NCI-H2171 (cell line): ENCODE measurements around the gene AGR2.
A peak's percentile ranks its signal among the peaks of the same experiment; 100 is the strongest.

Source experiments
- DNase-seq: peaks from one replicate; lab custom pipeline; 2025; lab: John Stamatoyannopoulos, UW

Gene AGR2

GRCh38 chr7:16812542-16813231, 7.9 kb upstream of the AGR2 start:
- DNase-seq: no peak

DNA sequence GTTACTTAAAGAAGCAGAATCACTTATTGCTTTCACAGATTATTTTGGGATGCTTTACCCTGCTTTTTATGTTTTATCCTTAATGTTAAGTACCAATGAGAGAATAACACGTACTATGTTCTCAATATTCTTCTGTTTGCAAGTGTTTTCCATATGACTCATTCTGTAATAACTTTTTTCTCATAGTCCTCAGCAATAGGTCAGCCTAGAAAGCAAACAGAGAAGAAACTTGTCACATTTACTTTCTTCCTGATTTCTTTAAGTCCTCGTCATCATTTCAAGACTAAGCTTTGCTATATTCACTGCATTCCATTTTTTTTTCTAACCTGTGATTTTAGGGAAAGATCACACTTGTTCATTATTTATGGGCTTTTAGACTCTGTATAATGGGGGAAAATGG, 6.8 kb upstream of the AGR2 start:
- DNase-seq: no peak

DNA sequence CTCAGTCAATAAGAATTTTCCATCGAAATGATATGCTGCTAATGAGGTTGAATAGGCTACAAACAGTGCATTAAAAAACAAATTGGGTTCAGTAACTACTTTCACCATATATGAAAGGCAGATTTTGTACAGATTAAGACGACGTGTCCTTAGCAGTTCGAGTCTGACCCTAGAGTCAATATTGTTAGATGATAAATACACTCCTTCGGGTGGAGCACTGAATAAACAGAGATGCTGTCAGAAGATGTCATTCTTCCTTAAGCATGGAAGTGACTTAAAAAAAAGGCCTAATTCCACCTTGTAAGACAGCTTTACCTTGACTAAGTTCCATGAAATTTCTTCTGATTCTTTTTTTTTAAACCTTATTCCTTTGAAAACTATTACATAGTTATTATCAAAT, 5.8 kb upstream of the AGR2 start:
- no peak for DNase-seq

- DNase-seq: no peak
These were observed 5.3 kb upstream of the AGR2 start for GRCh38 chr7:16810112-16810511.

- no peak for DNase-seq
These were observed 642 bp upstream of the AGR2 start for GRCh38 chr7:16805441-16805840.

GRCh38 chr7:16803881-16804673, 722 bp downstream of the AGR2 start:
- DNase-seq: no peak

DNA sequence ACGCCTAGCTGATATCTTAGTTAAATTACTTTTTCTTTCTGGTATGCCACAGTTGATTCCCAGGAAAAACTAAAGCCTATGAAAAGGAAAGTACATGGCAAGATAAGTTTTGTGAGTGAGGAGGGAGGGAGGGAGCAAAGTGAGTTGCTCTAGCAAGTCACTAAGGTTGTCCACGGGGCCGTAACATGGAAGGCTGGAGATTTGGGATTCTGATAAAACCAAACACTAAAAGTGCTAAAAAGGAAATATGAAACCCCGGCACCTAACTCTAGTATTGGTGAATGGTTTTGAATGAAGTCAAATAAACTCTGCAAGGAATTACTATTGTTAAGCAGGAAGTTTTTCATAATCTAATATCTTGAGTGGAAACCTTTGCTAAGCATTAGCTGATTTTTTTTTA, 1.7 kb downstream of the AGR2 start:
- DNase-seq: no peak

DNA sequence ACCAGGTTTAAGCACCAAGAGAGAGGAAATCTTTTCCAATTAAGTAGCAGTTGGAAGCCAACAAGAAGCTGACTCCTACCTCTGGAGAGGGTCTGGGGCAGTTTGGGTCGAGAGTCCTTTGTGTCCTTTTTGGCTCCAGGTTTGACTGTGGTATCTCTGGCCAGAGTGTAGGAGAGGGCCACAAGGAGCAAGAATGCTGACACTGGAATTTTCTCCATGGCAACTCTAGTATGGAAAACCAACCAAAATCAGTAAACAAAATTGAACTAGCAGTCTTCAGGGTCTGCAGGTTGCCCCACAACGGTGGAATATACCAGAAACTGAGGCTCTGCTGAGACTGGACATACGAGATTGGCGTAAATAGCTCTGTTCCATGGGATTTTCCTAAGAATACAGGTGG, 3.2 kb downstream of the AGR2 start:
- no peak for DNase-seq

GRCh38 chr7:16801111-16801542, 3.7 kb downstream of the AGR2 start:
- DNase-seq: peak; percentile 28

- peak; percentile 88 for DNase-seq
These were observed 9.2 kb downstream of the AGR2 start for GRCh38 chr7:16795624-16796023.

DNA sequence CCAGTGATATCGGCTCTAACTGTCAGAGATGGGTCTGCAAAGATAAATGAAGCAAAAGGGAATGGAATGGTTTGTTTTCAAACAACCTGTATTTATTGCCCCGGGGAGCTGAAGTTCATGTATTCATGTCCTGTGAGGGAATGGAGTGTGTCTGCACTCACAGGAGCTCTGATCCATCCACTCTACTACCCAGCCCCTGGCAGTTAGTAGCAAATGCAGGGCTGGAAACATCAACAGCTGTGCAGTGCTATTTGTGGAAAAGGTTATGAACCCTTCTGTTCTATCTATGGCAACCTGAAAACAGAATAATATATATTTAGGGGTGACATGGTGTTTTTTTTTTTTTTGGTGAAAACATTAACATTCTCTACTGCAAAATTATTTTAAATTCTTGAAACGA, 9.8 kb downstream of the AGR2 start:
- DNase-seq: peak; percentile 23

GRCh38 chr7:16791905-16792698, 12.7 kb downstream of the AGR2 start:
- no peak for DNase-seq

GRCh38 chr7:16791071-16791470, 13.7 kb downstream of the AGR2 start:
- DNase-seq: no peak

- DNase-seq: no peak
These were observed 17.7 kb downstream of the AGR2 start for GRCh38 chr7:16787127-16787526.

- DNase-seq: no peak
These were observed 18.5 kb downstream of the AGR2 start for GRCh38 chr7:16786257-16786656.

DNA sequence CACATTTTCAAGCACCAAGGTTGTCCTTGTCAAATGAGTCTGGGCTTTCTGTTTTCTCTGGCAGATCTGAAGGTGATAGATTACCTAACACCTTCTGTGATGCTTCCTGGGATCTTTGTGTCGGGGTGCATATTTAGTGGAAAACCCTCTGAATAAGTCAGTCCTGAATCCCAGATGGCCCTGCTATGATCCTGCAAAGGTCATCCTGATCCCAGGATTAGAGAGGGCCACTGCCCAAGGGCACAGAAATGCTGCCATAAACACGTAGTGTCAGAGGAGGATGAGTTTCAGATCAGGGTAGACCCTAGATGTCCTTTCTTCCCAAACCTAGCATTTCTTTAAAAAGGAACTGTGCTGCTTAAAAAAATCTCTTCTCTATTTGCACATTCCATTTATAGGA, 19.0 kb downstream of the AGR2 start:
- DNase-seq: no peak

GRCh38 chr7:16785321-16785720, 19.5 kb downstream of the AGR2 start:
- no peak for DNase-seq

GRCh38 chr7:16780596-16780995, 24.2 kb downstream of the AGR2 start:
- DNase-seq: no peak

DNA sequence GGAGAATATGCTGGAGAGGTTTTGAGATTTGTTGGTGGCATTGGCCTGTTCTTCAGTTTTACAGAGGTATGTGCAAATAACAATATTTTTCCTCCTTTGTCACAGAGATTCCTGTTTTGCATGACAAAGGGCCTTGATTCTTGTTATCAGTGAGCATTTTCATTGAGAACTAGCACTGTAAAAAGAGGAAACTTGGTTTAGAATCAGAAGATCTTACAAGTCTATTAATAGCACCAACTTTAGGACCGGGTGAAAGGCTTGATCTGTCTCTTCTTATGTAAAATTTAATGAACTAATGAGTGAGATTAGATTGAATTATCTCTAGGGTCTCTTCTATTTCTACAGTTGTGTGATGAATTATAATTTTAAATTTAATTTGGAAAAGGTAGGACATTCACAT, 25.7 kb downstream of the AGR2 start:
- DNase-seq: no peak

GRCh38 chr7:16778476-16778875, 26.3 kb downstream of the AGR2 start:
- no peak for DNase-seq

GRCh38 chr7:16776053-16776452, 28.7 kb downstream of the AGR2 start:
- no peak for DNase-seq

DNA sequence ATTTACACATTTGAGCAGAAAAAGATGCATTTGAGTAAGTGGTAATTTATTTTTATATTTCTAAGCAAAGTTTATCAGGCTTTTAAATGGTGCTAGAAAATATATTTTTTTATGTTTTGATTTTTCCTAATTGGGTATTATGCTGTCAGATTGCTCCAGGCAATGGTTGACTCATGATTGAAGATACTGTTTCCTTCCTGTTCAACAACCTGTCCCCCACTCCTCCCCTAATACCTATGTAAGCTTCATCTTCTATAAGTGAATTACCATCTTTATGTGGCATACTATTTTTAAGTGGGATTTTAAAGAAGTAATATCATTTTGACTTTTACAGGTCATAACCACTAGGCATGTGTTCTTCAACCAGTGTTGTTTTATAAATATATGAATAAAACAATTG, 29.8 kb downstream of the AGR2 start:
- DNase-seq: no peak

GRCh38 chr7:16774294-16774693, 30.5 kb downstream of the AGR2 start:
- DNase-seq: no peak
